ENCODE results near the gene YPEL1.
"Not testable (repeated sequence)": the region's sequence is repeated elsewhere in the genome, so short reads cannot be mapped to it uniquely, and the experiment has no call there.

The YPEL1 gene

DNA sequence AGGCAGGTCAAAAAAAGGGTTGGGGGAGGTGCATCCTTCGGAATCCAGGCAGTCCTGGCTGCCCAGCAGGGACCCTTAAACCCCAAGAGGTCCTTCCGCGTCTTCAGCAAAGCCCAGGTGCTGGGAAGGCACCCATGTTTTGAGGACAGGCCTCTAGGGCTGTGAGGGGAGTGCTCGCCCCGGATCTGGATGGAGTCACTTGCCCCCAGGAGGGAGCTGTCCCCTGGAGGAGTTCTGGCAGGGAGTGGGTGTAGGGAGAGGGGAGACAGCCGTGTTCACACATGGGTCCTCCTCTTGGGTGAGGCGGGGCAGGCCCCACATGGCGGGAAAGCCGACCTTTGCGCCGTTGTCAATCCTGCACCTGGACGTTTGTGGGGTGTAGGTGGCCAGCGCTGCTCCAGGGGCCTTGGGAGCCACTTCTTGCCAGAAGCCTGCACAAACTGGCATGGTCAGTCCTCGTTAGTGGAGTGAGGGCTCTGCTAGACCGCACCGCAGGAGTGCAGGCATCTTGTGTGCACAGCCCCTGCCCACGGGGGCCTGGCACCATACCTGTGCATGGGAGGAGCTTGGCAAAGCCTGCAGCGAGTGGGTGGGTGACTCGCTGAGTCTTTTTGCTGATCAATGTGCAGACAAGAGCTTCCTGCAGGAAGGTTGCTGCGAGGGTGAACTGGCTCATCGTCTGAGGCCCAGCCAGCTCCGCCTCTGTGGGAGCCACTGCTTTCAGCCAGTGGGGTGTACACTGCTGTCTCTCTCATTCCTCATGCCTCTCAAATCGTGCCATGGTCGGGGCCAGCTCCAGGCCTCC lies 53.8 kb downstream of the YPEL1 start:
- no peak for DNase-seq

DNA sequence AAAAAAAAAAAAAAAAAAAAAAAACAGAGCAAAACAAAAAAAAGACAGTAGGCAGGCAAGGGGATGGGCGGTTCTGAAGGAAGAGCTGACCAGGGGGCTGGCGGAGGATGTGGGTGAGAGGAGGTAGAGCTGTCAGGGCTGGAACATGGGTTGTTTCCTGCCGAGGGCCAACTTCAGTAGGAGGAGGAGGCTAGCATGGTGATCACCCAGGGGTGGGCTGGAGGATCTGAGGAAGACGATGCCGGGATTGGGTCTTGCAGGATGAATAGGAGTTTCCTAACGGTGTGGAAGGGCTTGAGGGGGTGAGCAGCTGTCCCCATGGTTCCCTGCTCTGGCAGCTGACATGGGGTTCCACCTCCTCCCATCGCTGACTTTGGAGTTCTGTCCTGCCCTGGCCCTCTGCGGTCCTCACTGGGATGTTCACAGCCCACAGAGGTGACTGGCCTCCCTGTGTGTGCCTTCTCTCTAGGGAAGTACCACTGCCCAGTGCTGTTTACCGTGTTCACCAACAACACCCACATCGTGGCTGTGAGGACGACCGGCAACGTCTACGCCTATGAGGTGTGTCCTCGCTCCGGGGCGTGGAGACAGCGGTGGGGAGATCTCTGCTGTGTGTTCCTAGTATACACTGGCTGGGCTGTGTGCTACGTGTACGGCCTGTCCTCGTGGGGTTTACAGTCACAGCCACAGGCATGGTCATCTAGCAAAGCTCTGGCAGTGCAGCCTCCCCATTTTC lies 54.6 kb downstream of the YPEL1 start:
- DNase-seq, result no peak

DNA sequence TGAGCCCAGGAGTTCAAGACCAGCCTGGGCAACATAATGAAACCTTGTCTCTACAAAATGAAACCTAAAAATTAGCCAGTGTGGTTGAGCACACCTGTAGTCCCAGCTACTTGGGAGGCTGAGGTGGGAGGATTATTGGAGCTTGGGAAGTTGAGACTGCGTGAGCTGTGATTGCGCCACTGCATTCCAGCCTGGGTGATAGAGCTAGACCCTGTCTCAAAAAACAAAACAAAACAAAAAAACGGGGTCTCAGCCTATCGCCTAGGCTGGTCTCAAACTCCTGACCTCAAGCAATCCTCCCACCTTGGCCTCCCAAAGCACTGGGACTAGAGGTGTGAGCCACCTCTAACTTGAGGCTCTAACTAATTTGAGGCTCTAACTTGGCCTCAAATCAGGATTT lies 56.2 kb downstream of the YPEL1 start:
- DNase-seq, result no peak

DNA sequence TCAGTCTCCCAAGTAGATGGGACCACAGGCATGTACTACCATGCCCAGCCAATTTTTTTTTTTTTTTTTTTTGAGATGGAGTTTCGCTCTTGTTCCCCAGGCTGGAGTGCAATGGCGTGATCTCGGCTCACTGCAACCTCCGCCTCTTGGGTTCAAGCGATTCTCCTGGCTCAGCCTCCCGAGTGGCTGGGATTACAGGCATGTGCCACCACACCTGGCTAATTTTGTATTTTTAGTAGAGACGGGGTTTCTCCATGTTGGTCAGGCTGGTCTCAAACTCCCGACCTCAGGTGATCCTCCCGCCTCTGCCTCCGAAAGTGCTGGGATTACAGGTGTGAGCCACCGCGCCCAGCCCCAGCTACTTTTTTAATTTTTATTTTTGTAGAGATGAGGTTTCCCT lies 56.8 kb downstream of the YPEL1 start:
- not testable (repeated sequence) for DNase-seq

DNA sequence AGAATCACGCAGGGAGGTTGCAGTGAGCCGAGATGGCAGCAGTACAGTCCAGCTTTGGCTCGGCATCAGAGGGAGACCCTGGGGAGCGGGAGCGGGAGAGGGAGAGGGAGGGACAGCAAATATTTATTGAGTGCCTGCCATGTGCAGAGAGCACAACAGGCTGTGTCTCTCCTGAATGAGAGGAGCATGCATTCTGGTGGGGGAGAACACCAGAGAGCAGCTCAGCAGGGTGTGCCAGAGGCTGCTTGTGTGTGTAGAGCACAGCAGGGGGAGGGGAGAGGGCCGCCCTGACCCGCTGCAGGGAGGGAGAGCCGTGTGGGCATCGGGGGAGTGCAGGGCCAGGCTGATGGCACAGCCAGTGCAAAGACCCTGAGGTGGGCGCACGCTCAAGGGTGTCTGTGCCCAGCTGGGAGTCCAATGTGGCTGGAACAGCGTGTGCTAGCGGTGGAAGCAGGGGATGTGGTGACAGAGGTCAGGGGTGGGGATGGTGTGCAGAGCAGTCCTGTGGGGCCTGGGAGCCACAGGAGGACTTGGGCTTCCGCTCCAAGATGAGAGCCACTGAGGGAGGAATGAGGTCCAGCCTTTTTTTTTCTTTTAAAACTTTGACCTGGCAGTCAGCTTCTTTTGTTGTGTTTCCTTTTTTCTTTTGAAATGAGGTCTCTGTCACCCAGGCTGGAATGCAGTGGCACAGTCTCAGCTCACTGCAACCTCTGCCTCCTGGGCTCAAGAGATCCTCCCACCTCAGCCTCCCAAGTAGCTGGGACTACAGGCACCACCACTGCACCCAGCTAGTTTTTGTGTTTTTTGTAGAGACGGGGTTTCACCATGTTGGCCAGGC lies 57.8 kb downstream of the YPEL1 start:
- peak; percentile 30 for DNase-seq

DNA sequence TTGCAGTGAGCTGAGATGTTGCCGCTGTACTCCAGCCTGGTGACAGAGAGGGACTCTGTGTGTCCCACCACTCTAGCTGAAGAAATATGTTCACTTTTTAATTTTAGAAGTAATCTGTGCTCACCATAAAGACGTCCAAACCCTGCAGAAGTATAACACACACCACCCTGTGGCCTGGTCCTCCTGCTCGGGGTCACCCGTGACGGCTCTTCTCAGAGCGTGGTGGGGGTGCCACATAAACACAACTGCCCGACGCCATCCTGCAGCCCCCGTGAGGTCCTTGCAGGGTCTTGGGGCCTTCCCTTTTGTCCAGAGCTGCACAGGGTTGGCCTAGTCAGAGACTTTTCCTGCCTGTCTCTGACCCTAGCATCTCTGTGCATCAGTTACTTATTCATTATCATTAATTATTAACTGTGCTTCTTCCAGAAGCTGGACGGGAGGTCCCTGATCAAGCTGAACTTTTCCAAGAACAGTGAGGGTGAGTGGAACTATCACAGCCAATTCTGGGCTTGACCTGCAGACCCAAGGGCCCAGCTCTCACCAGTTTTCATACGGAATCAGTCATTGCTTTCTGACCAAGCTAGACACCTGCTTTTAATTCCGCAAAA lies 60.9 kb downstream of the YPEL1 start:
- no peak for DNase-seq

DNA sequence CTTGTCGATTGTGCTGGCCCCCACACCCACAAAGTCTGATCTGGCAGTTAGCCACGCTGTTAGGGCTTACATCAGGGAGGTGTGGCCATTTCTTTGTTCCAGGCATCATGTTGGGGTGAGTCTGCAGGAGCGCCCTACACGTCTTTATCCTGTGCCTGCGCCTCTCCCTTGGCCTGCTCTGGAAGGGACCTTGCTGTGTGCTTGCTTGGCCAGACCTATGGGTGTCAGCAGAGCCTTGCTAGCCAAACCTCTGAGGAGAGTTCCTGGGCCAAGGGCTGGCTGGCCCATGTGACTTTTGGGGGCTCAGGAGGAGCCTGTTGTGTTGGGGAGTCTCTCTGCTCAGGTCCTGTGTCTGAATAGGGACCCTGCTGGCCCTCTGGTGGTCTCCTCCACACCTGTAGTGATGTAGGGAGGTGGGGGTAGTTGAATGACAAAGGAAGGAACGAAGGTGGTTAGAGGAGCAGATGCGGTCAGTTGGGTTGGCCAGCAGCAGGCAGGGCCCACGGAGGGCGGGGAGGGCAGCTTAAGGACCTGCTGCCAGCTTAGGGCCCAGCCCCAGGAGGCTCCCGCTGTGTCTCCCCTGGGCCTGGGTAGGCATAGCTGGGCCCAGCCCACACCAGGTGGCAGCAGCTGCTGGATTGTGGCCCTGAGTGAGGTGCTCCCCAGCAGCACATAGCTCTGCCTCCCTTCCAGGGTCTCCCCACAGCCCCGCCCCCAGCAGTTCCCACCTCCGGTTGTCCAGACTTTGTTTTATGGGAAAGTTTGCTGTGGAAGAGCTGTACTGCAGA lies 61.9 kb downstream of the YPEL1 start:
- DNase-seq, result peak; percentile 52

DNA sequence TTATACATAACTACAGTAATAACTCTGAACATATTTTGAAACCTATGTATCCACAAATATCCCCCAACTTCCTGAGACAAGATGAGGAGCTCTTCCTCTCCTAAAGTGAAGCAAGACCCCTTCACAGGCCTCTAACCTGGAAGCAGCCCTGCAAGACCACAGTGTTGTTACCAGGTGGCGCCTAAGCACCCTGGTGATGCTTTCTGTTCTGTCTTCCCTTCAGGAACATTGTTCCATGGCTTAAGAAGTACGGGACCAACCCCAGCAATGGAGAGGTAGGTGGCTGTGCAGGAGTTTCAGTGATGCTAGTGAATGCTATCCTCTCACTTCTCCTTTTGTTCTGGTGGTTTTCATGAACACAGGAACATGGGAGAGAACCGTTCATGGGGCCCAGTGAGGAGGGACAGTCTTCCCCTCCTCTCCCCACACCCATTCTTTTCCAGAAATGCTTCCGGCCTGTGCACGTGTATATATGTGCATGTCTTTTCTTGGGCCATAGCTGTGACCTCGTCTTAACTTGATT lies 63.4 kb downstream of the YPEL1 start:
- DNase-seq, result peak; percentile 17

DNA sequence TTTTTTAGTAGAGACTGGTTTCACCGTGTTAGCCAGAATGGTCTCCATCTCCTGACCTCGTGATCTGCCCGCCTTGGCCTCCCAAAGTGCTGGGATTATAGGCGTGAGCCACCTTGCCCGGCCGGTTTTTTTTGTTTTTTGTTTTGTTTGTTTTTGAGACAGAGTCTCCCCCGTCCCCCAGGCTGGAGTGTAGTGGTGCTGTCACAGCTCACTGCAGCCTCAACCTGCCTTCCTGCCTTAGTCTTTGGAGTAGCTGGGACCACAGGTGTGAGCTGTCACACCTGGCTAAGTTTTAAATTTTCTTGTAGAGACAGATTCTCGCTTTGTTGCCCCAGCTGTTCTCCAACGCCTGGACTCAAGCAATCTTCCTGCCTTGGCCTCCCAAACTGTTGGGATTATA lies 66.6 kb downstream of the YPEL1 start:
- no peak for DNase-seq

DNA sequence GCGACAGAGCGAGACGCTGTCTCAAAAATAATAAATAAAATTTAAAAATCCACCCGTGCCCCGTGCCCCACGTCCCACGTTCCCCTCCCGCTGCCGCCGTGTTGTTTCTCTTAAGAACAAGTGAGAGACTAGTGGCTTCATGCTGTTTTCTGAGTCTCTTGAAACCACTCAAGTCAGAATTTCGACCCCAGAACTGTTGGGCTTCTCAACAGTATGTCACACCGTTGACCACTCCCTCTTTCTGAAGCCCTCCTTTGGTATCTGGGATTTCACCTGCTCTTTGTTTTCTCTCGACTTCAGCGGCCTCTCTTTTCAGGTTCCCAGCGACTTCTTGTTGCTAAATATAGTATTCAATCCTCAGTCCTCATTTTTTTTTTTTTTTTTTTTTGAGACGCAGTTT lies 68.8 kb downstream of the YPEL1 start:
- no peak for DNase-seq

DNA sequence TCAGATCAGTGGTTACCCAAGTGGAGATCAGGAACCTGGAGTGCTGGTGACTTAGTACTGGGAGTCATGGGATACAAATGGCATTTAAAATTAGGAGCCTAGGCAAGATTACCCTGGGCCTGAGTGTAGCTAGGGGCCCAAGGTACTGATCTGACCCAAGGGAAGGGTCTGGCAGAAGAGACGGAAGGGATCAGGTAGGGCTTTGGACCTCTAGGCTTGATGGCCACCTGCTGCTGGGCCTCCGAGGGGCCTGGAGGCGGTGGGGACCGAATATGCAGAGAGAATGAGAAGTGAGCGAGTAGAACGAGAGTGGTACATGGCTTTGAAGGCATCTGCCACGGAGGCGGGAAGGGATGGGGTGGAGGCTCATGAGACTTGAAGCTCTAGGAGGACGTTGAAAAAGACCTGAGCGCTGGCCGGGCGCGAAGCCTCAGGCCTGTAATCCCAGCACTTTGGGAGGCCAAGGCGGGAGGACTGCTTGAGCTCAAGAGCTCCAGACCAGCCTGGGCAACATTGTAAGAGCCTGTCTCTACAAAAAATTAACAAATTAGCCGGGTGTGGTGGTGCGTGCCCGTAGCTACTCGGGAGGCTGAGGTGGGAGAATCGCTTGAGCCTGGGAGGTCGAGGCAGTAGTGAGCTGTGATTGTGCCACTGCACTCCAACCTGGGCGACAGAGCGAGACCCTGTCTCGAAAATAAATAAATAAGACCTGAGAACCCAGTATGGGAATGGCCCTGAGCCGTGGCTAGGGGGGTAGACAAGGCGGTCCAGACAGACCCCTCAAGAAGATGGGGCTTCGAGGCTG lies 70.3 kb downstream of the YPEL1 start:
- DNase-seq, result no peak

DNA sequence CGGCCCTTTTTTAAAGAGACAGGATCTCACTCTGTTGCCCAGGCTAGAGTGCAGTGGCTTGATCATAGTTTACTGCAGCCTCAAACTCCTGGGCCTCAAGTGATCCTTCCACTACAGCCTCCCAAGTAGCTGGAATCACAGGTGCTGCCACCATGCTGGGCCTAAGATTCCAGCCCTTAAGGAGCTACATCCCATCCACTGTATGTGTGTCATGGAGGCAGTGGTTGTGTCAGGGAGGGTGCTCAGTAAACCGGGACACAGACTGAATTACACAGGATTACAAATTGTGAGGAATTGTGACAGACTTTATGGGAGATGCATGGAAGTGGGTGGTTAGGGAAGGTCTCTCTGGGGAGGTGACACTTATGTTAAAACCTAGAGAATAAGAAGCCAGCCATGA lies 71.9 kb downstream of the YPEL1 start:
- DNase-seq, result no peak

DNA sequence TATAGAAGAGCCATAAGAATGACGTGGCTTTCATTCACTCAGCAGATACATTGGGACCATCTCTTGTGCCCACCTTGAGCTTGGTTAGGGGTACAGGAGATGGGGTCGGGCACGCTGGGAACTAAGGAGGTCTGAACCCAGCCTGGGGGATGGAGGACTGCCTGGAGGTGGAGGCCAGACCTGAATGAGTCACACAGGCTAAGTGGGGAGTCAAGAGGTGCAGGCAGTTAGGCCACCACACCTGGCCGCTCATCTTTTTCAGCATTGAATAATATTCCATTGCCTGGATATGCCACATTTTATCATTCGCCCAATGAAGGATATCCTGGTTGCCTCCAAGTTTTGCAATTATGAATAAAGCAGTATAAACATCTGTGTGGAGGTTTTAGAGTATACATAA lies 73.6 kb downstream of the YPEL1 start:
- DNase-seq, result no peak

DNA sequence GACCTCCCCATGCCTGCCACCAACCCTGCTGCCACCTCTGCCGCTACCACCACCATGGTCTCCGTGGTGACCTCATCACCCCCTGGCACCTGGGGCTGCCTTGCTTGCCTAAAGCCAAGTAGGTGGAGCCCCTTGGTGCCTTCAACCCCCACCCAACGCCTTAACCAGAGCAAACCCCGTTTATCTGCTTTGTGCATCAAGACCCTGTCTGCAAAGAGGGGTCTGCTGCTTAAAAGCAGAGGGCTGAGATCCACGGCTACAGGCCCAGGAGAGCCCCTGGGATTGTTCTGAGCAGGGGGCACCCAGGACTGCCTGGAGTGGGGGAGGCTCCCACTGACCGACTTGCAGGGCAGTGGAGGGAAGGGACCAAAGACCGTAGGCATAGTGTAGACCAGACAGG lies 74.7 kb downstream of the YPEL1 start:
- DNase-seq, result no peak

DNA sequence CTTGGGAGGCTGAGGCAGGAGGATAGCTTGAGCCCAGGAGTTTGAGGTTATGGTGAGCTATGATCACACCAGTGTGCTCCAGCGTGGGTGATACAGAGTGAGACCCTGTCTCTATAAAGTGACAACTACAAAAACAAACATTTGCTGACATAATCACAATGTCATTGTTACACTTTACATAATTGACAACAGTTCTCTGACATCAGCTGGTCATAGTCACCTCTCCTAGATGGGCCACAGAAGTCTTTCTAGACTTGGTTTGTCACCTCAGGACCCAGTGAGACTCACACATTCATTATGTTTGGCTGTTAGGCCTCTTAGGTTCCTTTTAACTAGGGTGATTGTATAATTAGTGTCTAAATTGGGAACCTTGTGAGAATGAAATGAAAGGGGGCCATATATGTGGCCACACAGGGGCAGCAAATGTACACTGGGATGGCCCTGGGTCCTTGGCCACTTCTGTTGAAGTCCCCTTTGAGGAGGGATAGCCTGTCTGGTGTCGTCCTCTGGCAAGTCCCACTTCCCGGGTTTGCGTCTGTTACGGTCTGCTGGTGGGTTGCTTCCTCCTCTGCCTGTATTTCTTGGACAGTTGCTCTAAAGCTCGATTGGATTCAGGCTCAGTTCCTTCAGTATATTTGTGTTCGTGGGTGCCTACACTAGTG lies 75.6 kb downstream of the YPEL1 start:
- DNase-seq, result peak; percentile 20

DNA sequence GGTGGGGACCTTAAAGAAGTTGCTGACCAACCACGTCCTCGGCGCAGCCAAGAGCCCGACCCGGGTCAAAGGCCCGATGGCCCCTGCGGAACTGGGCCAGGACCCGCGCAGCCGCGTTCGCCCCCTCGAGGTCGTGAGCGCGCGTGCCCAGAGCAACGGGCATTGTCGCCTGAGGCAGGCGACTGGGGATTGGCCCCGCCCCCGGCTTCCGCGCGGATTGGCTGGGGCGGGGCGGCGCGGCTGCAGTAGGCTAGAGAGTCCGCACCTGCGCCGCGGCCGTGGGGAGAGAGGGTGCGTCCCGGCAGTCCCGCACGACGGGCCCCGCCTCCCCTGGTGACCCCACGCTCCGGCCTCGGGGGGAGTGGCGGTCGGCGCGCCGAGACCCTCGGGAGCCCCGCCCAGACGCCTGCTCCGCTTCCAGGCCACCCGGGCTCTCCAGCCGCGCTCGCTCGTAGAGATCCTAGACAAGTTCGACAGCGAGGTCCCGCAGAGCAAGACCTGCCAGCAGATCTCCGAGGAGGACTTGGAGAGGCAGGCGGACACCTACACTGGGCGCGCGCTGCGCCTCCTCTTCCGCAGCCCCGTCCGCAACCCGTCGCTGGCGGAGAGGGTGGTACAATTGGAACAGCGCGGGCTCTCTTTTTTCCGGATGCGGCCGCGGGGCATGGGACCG lies 78.1 kb downstream of the YPEL1 start:
- DNase-seq, result peak; percentile 95

DNA sequence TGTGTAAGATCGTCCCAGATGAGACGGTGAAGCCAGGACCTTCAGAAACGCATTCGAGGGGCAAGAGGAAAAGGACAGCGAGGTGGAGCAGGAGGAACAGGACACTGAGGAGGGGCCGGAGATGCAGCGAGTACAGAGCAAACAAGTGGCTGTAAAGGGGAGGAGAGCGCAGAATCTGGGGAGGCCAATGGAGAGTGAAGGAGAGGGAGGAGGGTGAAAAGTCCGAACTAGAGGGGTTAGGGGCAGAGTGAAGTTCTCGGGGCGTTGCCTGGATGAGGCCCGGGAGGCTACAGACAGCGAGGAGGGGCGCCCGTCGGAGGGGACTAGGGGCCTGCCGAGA lies 78.6 kb downstream of the YPEL1 start:
- DNase-seq, result no peak

DNA sequence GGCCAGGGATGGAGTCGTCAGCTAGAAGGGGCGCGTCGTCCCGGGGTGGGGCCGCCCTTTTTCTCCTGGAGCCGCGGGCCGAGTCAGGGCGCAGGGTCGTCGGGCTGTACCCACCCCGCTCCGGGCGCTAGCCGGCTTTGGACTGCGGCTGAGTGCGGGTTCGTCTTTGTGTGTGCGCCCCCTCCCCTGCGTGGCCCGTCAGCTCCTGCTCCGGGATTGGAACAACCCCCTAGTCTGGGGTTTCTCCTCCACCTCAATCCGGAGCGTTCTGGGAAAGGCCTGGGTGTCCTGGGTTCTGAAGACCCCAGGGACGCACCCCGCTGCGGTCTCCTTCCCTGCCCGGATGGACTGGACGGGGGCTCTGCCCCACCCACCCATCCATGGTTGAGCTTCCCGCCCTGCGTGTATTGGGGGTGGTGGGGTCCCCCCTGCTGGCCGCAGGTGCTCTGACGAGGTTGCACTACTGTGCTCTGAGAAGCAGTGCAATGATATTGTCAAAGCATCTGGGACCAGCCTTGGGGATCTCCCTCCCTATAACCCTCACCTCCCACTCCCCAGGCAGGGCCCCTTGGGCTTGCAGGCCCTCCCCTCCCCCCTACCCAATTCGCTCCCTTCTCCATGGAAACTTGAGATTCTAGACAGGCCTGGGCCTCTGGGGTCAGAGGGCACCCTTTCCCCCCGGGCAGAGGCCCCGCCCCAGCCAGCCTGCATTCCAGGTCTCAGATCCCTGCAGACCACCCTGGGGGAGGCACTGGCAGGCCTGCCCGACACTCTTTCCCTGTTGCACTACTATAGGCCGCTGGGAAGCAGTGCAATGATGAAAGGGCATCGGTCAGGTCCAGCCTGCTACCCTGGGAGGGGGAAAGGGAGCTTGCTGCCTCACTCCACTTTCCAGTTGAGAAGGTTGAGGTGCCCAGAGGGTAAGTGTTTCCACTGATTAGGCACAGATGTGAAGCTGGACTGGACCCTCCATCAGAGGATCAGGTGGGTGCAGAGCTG lies 82.7 kb downstream of the YPEL1 start:
- DNase-seq, result peak; percentile 20

DNA sequence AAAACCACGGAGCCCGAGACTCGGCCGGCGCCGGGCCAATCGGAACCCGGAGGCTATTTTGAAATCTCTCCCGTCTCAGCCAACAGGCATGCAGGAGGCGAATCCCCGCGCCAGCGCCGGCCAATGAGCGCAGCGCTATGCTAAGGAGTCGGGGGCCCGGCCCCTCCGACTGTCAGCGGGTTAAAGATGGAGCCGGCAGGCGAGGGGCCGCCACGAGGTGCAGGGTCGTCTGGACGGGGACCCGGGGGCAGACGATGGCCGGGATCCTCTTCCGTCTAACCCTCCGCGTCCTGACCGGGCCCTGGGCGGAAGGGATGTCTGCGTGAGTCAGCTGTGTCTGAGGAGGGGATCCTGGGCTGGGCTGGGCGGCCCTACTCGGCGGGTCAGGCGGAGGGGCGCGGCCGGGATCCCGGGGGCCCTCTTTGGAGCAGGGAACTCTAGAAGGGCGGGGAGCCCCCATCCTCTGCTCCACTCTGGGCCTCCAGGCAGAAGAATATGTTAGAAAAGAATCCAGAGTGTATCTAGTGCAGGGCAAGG lies 83.5 kb downstream of the YPEL1 start:
- peak; percentile 94 for DNase-seq

Measured in NCI-H82 (cell line).